CD14-positive monocyte (primary cell): ENCODE results near the gene TNFAIP8L3. TPM values are rescaled to one million over a fixed set of nuclear protein-coding genes. Genes with fewer than 3 reads are reported as not detected.

ENCODE experiments used
- DNase-seq, 3 donors: peaks; one replicate each; pipeline ENCODE4 v3.0.0-alpha.2; 2011 to 2022
- H2AFZ ChIP-seq: 2 replicates; pipeline ENCODE4 v1.6.0; 2012; ENCODE audit warnings: mild to moderate bottlenecking, low read depth, low read length, inconsistent platforms; ENCODE audit not compliant: insufficient read depth, poor library complexity, severe bottlenecking
- H3K27ac ChIP-seq, 2 donors: 1 replicate in 1 of 2; 2 replicates in 1 of 2; pipeline ENCODE4 v1.5.1; 2012 to 2013; ENCODE audit warnings: low read length in 2 of 2, control low read depth in 1 of 2, inconsistent platforms in 1 of 2, low read depth in 1 of 2, mild to moderate bottlenecking in 1 of 2
- H3K27me3 ChIP-seq, 2 donors: one replicate each; pipeline versions ENCODE4 v1.6.0 to v1.6.1; 2011 to 2013; ENCODE audit warnings: low read length in 2 of 2; ENCODE audit not compliant: control insufficient read depth in 2 of 2, insufficient read depth in 2 of 2
- H3K36me3 ChIP-seq, 2 donors: replicated peaks in 1 of 2; 1 replicate in 1 of 2; 2 replicates in 1 of 2; pipeline versions ENCODE4 v1.5.1 to v1.6.1; 2012 to 2013; ENCODE audit warnings: low read length in 2 of 2, control low read depth in 1 of 2, inconsistent platforms in 1 of 2, mild to moderate bottlenecking in 1 of 2; ENCODE audit not compliant: insufficient read depth in 2 of 2, control insufficient read depth in 1 of 2
- H3K4me1 ChIP-seq, 2 donors: 1 replicate in 1 of 2; 2 replicates in 1 of 2; pipeline versions ENCODE4 v1.5.1 to v1.6.1; 2012 to 2013; ENCODE audit warnings: low read length in 2 of 2, control low read depth in 1 of 2, inconsistent platforms in 1 of 2, mild to moderate bottlenecking in 1 of 2, moderate library complexity in 1 of 2; ENCODE audit not compliant: insufficient read depth in 2 of 2, control insufficient read depth in 1 of 2
- H3K4me2 ChIP-seq: replicated peaks from 2 replicates; pipeline ENCODE3; 2012; ENCODE audit warnings: low read length, moderate library complexity, mild to moderate bottlenecking; ENCODE audit not compliant: poor library complexity, severe bottlenecking; ENCODE audit errors: extremely low read depth
- H3K4me3 ChIP-seq, 3 experiments: fragments of 200-600 bp in 1 of 3; sonication (generic) in 1 of 3; replicated peaks in 1 of 3; 1 replicate in 2 of 3; 2 replicates in 1 of 3; pipeline ENCODE4 v1.5.1; 2011 to 2013; ENCODE audit warnings: low read length in 3 of 3, mild to moderate bottlenecking in 3 of 3, control low read depth in 2 of 3, low read depth in 2 of 3, inconsistent platforms in 1 of 3, moderate library complexity in 1 of 3
- H3K79me2 ChIP-seq: 2 replicates; pipeline ENCODE4 v1.6.0; 2012; ENCODE audit warnings: mild to moderate bottlenecking, control low read depth, inconsistent platforms, low read length, moderate library complexity; ENCODE audit not compliant: insufficient read depth
- H3K9ac ChIP-seq: 2 replicates; pipeline ENCODE4 v1.6.0; 2017; ENCODE audit warnings: low read length, mild to moderate bottlenecking; ENCODE audit not compliant: insufficient read depth, poor library complexity, severe bottlenecking
- H3K9me3 ChIP-seq, 2 donors: replicated peaks in 1 of 2; 1 replicate in 1 of 2; 2 replicates in 1 of 2; pipeline versions ENCODE4 v1.5.1 to v1.6.1; 2012 to 2013; ENCODE audit warnings: low read length in 2 of 2, control low read depth in 1 of 2; ENCODE audit not compliant: control insufficient read depth in 1 of 2, insufficient read depth in 1 of 2
- H4K20me1 ChIP-seq: 2 replicates; pipeline ENCODE4 v1.6.0; 2012; ENCODE audit warnings: mild to moderate bottlenecking, low read length, control low read depth, moderate library complexity; ENCODE audit not compliant: insufficient read depth
- H3K27ac Mint-ChIP-seq, 7 donors: one replicate each; pipeline ENCODE4 v1.8.0; 2020; ENCODE audit warnings: mild to moderate bottlenecking in 7 of 7, mixed read lengths in 7 of 7, moderate library complexity in 6 of 7, inconsistent platforms in 2 of 7
- H3K27me3 Mint-ChIP-seq, 3 donors: one replicate each; pipeline ENCODE4 v1.8.0; 2021 to 2022; ENCODE audit warnings: low read depth in 3 of 3, mild to moderate bottlenecking in 3 of 3, mixed read lengths in 3 of 3, moderate library complexity in 3 of 3, inconsistent platforms in 1 of 3
- H3K36me3 Mint-ChIP-seq, 2 donors: one replicate each; pipeline ENCODE4 v1.8.0; 2020; ENCODE audit warnings: mixed read lengths in 2 of 2, inconsistent platforms in 1 of 2, mild to moderate bottlenecking in 1 of 2
- H3K4me1 Mint-ChIP-seq: one replicate; pipeline ENCODE4 v1.8.0; 2020; ENCODE audit warnings: mild to moderate bottlenecking, mixed read lengths
- H3K4me3 Mint-ChIP-seq, 2 donors: one replicate each; pipeline ENCODE4 v1.8.0; 2020; ENCODE audit warnings: mild to moderate bottlenecking in 2 of 2, mixed read lengths in 2 of 2, moderate library complexity in 1 of 2
- H3K9me3 Mint-ChIP-seq, 7 donors: one replicate each; pipeline ENCODE4 v1.8.0; 2020 to 2022; ENCODE audit warnings: mixed read lengths in 7 of 7, mild to moderate bottlenecking in 6 of 7, moderate library complexity in 6 of 7, inconsistent platforms in 2 of 7
- WGBS: methylation state at CpG from one replicate; pipeline ENCODE4 v1.1.5; 2013; ENCODE audit warnings: missing lambda C conversion rate; ENCODE audit not compliant: insufficient coverage; 5-methylcytosine and 5-hydroxymethylcytosine counted together
- intact Hi-C, 2 donors: fragments of 100-400 bp; cut with micrococcal nuclease; formaldehyde crosslinking; loops; one replicate each; pipeline versions ENCODE4 v1.15.0 to v1.15.1; 2023
- polyA plus RNA-seq, 3 donors: library from polyadenylated mRNA; depleted of rRNA in 1 of 3; unstranded in 2 of 3; stranded (reverse) in 1 of 3; fragments of 300-500 nt in 2 of 3; fragments of >200 nt in 1 of 3; fragmentation: Illumina TruSeq in 2 of 3; gene quantifications; 1 replicate in 2 of 3; 2 replicates in 1 of 3; pipeline ENCODE4 v1.2.3, GENCODE V29; 2012 to 2021
- TF ChIP-seq, protein P1 (sequence below): fragments of 200-600 bp; IDR thresholded peaks from one replicate; pipeline ENCODE4 v1.8.0; 2022; ENCODE audit warnings: antibody characterized with exemption, mild to moderate bottlenecking

The TNFAIP8L3 gene
- polyA plus RNA-seq, 3 donors = not detected

DNA sequence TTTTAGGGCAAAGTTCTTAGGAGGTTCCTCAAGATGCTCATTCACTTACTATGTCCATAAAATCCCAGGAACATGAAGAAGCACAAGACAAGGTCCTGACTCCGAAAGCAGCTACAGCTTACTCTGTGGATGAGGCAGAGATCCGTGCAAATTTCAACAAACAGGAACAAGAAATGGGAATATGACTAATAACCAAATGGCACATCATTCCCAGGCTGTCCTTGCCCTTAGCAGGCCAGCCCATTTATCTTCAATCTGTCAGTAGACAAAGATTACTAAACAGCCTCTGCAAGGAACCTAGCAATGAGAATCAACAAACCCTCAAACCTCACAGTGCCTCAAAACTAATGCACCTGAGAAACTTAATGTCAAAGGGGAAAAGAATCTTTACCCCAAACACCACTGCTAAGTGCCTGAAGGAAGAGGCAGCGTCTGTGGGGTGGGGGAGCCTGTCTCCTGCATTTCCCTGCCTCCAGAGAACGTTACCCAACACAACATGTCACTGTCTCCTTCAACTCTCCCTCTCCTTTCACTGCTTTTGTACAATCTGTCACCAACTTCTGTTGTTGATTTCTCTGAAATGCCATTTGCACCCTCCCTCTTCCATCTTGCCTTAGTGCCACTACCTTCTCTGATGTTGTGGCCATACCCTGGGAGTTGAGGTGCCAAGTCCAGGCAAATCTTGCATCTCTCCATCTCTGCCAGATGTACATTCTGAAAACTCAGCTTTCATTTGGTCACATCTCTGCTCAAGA, 4.8 kb downstream of the TNFAIP8L3 start:
- Histone ChIP-seq H3K27me3 (peaks cover 61 to 68% of the 10 kb centered on the region in 2 donors), H3K27ac (no peak overlapping the region)

DNA sequence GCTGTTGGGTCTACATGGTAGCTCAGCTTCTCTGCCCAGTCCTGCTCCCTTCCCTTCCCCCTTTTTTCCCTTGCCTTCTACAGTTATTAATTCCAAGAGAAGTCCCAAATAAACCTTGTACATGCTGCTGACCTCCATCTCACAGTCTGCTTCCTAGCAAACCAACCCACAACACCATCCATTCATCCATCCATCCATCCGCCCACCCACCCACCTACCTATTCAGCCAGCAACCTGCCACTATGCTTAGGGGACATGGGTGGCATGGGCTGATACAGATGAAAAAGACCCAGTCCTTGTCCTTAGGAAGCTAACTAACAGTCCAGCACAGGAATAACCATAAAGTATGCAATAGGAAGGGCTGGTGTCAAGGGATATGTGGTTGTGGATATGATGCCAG, 5.7 kb downstream of the TNFAIP8L3 start:
- no peak overlapping the region for H2AFZ ChIP-seq
- WGBS = no CpG with 5 or more reads among the region's 1 CpG
- Mint-ChIP-seq H3K9me3 (peaks cover 0 to 9% (median 2%) of the 10 kb centered on the region in 7 donors), H3K27ac (no peak overlapping the region), H3K4me3 (peak overlapping the region in 1 of 2 donors; percentile 33), H3K36me3 (no peaks in the 10 kb centered on the region), H3K4me1 (peaks cover 18% of the 10 kb centered on the region), H3K27me3 (peaks cover 55 to 61% (median 60%) of the 10 kb centered on the region in 3 donors)
- no peak for DNase-seq
- intact Hi-C loops = no loop called here
- TF ChIP-seq, protein P1, sequence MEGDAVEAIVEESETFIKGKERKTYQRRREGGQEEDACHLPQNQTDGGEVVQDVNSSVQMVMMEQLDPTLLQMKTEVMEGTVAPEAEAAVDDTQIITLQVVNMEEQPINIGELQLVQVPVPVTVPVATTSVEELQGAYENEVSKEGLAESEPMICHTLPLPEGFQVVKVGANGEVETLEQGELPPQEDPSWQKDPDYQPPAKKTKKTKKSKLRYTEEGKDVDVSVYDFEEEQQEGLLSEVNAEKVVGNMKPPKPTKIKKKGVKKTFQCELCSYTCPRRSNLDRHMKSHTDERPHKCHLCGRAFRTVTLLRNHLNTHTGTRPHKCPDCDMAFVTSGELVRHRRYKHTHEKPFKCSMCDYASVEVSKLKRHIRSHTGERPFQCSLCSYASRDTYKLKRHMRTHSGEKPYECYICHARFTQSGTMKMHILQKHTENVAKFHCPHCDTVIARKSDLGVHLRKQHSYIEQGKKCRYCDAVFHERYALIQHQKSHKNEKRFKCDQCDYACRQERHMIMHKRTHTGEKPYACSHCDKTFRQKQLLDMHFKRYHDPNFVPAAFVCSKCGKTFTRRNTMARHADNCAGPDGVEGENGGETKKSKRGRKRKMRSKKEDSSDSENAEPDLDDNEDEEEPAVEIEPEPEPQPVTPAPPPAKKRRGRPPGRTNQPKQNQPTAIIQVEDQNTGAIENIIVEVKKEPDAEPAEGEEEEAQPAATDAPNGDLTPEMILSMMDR = no peak
- H3K79me2 ChIP-seq = no peaks in the 10 kb centered on the region
- no peaks in the 10 kb centered on the region for H4K20me1 ChIP-seq
- H3K27me3 ChIP-seq = peaks cover 58 to 62% of the 10 kb centered on the region in 2 donors
- H3K4me3 ChIP-seq = no peak overlapping the region
- H3K4me2 ChIP-seq = no peak overlapping the region
- no peak overlapping the region for H3K9ac ChIP-seq
- H3K36me3 ChIP-seq = no peaks in the 10 kb centered on the region
- H3K4me1 ChIP-seq = peaks cover 14 to 15% of the 10 kb centered on the region in 2 donors
- peaks cover 0 to 16% of the 10 kb centered on the region in 2 donors for H3K9me3 ChIP-seq
- no peak overlapping the region for H3K27ac ChIP-seq

More for the DNA sequence above, 4.8 kb downstream of the TNFAIP8L3 start:
- TF ChIP-seq, protein P1 = no peak
- no peak overlapping the region for H3K27ac Mint-ChIP-seq
- H3K27me3 Mint-ChIP-seq = peaks cover 60 to 64% (median 63%) of the 10 kb centered on the region in 3 donors
- Histone ChIP-seq H3K36me3 (no peaks in the 10 kb centered on the region), H3K4me2 (no peak overlapping the region), H3K9ac (no peak overlapping the region), H3K4me3 (no peak overlapping the region), H3K9me3 (peaks cover 0 to 16% of the 10 kb centered on the region in 2 donors), H4K20me1 (no peaks in the 10 kb centered on the region), H3K4me1 (peaks cover 16 to 21% of the 10 kb centered on the region in 2 donors), H2AFZ (no peak overlapping the region), H3K79me2 (no peaks in the 10 kb centered on the region)
- H3K36me3 Mint-ChIP-seq = no peaks in the 10 kb centered on the region
- intact Hi-C loops = no loop called here
- H3K4me3 Mint-ChIP-seq = peak overlapping the region in 1 of 2 donors; percentile 36
- peaks cover 0 to 11% (median 2%) of the 10 kb centered on the region in 7 donors for H3K9me3 Mint-ChIP-seq
- no peak for DNase-seq
- 100% methylated on average over 2 of the region's 4 CpGs for WGBS
- H3K4me1 Mint-ChIP-seq = peaks cover 20% of the 10 kb centered on the region
